Gastrocnemius medialis (tissue), 4 donors: ENCODE results near the gene TRPV6.

Experiments
- POLR2A ChIP-seq, 2 donors: fragments of 450-650 bp; IDR thresholded peaks; one replicate each; pipeline ENCODE4 v1.6.1; 2017; ENCODE audit warnings: antibody characterized with exemption in 2 of 2, mild to moderate bottlenecking in 2 of 2, moderate library complexity in 2 of 2
- TF ChIP-seq, protein P1 (sequence below), 5 experiments: fragments of 450-650 bp in 3 of 5; fragments of 200-600 bp in 2 of 5; sonication (generic) in 2 of 5; IDR thresholded peaks in 4 of 5; conservative IDR thresholded peaks in 1 of 5; 1 replicate in 4 of 5; 2 replicates in 1 of 5; pipeline ENCODE4 v1.5.1; 2016 to 2019; ENCODE audit warnings: antibody characterized with exemption in 5 of 5, mild to moderate bottlenecking in 3 of 5, moderate library complexity in 3 of 5

DNA sequence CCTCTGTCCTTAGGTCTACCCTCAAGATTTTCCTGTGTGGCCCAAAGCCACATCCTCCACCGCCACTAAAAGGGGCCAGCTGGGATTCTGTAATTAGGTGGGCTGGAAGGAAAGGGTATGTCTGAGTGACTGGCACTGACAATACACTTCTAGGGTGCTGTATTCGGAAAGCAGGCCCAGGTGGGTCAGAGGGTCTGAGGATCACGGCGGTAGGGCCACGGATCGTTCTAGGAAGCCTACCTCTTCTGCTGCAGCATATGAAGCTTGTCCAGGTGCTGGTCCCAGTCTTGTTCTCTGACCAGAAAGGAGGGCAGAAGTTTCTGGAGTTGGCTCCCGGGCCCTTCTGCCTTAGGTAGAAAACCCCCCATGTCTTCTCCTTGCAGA lies 47.5 kb upstream of the TRPV6 start:
- no peak for TF ChIP-seq POLR2A (IDR thresholded peaks at IDR 0.05)
- TF ChIP-seq, protein P1, sequence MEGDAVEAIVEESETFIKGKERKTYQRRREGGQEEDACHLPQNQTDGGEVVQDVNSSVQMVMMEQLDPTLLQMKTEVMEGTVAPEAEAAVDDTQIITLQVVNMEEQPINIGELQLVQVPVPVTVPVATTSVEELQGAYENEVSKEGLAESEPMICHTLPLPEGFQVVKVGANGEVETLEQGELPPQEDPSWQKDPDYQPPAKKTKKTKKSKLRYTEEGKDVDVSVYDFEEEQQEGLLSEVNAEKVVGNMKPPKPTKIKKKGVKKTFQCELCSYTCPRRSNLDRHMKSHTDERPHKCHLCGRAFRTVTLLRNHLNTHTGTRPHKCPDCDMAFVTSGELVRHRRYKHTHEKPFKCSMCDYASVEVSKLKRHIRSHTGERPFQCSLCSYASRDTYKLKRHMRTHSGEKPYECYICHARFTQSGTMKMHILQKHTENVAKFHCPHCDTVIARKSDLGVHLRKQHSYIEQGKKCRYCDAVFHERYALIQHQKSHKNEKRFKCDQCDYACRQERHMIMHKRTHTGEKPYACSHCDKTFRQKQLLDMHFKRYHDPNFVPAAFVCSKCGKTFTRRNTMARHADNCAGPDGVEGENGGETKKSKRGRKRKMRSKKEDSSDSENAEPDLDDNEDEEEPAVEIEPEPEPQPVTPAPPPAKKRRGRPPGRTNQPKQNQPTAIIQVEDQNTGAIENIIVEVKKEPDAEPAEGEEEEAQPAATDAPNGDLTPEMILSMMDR (IDR thresholded peaks at IDR 0.05 in 4 of 5, conservative IDR thresholded peaks at IDR 0.05 in 1 of 5) = no peak
